ENCODE results near the gene ABCA3. TPM values are rescaled to one million over a fixed set of nuclear protein-coding genes. Genes with fewer than 3 reads are reported as not detected.

ABCA3 gene
- total RNA-seq, 4 donors from 2014 or later: 14.9 to 22.2 (median 15.8) TPM

DNA sequence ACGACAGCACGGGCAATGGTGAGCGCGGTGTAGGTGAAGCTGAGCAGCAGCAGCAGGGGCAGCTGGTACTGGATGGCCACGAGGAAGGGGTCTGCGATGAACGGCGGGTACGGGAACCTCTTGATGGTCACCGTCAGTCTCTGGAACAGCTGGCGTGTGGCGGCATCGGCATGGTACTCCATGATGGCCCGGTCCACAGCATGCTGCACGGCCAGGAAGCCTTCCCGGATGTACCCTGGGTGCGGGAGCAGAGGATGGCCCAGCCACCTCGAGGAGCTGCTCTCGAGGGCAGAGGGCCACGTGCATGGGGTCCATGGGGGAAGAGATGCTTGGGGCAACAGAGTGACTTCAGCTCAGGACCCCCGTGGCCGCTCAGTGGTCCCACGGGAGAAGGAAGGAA lies 20.9 kb downstream of the ABCA3 start:
- WGBS, 2 donors: 91 to 93% methylated on average over 23 of the region's 23 CpGs
- H3K4me3 ChIP-seq: no peak overlapping the region
- no peaks in the 10 kb centered on the region for H3K4me1 ChIP-seq
- H3K36me3 ChIP-seq: peaks cover 0 to 81% (median 0%) of the 10 kb centered on the region in 3 donors
- DNase-seq (ENCODE audit: low spot score in 2 of 2): no peak
- no peaks in the 10 kb centered on the region for H3K27me3 ChIP-seq
- H3K27ac ChIP-seq: no peak overlapping the region
- no peaks in the 10 kb centered on the region for H3K9me3 ChIP-seq
- no peak for TF ChIP-seq EP300 (IDR thresholded peaks at IDR 0.05)
- TF ChIP-seq, protein P1, sequence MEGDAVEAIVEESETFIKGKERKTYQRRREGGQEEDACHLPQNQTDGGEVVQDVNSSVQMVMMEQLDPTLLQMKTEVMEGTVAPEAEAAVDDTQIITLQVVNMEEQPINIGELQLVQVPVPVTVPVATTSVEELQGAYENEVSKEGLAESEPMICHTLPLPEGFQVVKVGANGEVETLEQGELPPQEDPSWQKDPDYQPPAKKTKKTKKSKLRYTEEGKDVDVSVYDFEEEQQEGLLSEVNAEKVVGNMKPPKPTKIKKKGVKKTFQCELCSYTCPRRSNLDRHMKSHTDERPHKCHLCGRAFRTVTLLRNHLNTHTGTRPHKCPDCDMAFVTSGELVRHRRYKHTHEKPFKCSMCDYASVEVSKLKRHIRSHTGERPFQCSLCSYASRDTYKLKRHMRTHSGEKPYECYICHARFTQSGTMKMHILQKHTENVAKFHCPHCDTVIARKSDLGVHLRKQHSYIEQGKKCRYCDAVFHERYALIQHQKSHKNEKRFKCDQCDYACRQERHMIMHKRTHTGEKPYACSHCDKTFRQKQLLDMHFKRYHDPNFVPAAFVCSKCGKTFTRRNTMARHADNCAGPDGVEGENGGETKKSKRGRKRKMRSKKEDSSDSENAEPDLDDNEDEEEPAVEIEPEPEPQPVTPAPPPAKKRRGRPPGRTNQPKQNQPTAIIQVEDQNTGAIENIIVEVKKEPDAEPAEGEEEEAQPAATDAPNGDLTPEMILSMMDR (IDR thresholded peaks at IDR 0.05): no peak
- no peak for TF ChIP-seq POLR2A (IDR thresholded peaks at IDR 0.05)

GRCh38 chr16:2317231-2318020 lies 23.1 kb downstream of the ABCA3 start:
- H3K27me3 ChIP-seq: no peaks in the 10 kb centered on the region
- no peaks in the 10 kb centered on the region for H3K4me1 ChIP-seq
- WGBS, 2 donors: 92 to 93% methylated on average over 24 to 26 of the region's 26 CpGs
- no peak for DNase-seq (ENCODE audit: low spot score in 2 of 2)
- no peak overlapping the region for H3K27ac ChIP-seq
- TF ChIP-seq EP300 (IDR thresholded peaks at IDR 0.05) (no peak), POLR2A (IDR thresholded peaks at IDR 0.05) (no peak)
- TF ChIP-seq, protein P1 (IDR thresholded peaks at IDR 0.05): no peak
- H3K4me3 ChIP-seq: no peak overlapping the region
- no peaks in the 10 kb centered on the region for H3K9me3 ChIP-seq
- peaks cover 0 to 71% (median 0%) of the 10 kb centered on the region in 3 donors for H3K36me3 ChIP-seq

- WGBS, 2 donors: 90 to 92% methylated on average over 30 of the region's 30 CpGs
- TF ChIP-seq EP300 (IDR thresholded peaks at IDR 0.05) (no peak), POLR2A (IDR thresholded peaks at IDR 0.05) (no peak)
- TF ChIP-seq, protein P1 (IDR thresholded peaks at IDR 0.05): no peak
- Histone ChIP-seq H3K36me3 (peaks cover 0 to 73% (median 0%) of the 10 kb centered on the region in 3 donors), H3K4me3 (no peak overlapping the region), H3K9me3 (no peaks in the 10 kb centered on the region), H3K27ac (no peak overlapping the region), H3K27me3 (no peaks in the 10 kb centered on the region), H3K4me1 (no peaks in the 10 kb centered on the region)
- no peak for DNase-seq (ENCODE audit: low spot score in 2 of 2)
Measured at GRCh38 chr16:2308089-2308962, 32.2 kb downstream of the ABCA3 start.

DNA sequence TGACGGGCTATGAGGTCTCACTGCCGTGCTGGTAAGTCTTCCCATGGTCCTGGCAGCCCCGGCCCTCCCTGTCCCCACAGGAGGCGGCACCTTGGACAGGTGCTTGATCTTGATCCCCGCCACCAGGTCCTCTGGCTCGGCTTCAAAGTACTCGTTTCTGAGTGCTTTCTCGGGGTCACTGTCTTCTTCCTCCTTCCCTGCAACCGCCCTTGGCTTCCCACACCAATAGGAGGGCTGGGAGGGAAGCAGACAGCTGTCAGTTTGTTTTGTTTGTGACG lies 40.7 kb downstream of the ABCA3 start:
- DNase-seq (ENCODE audit: low spot score in 2 of 2): no peak
- 56 to 63% methylated on average over 10 of the region's 10 CpGs for WGBS, 2 donors
- H3K4me3 ChIP-seq: no peak overlapping the region
- TF ChIP-seq EP300 (IDR thresholded peaks at IDR 0.05) (no peak), POLR2A (IDR thresholded peaks at IDR 0.05) (no peak)
- TF ChIP-seq, protein P1 (IDR thresholded peaks at IDR 0.05): no peak
- peaks cover 0 to 79% (median 0%) of the 10 kb centered on the region in 3 donors for H3K36me3 ChIP-seq
- H3K9me3 ChIP-seq: no peaks in the 10 kb centered on the region
- no peaks in the 10 kb centered on the region for H3K27me3 ChIP-seq
- H3K4me1 ChIP-seq: peaks cover 0 to 4% (median 0%) of the 10 kb centered on the region in 4 donors
- H3K27ac ChIP-seq: no peak overlapping the region

All from tibial nerve (tissue), 4 donors.